LoVo (cell line): ENCODE data around the gene ECD.
"Not testable (repeated sequence)": the region's sequence is repeated elsewhere in the genome, so short reads cannot be mapped to it uniquely, and the experiment has no call there.

Experiments used
- DNase-seq: peaks from one replicate; pipeline ENCODE4 v3.0.0-alpha.2; 2016; ENCODE audit warnings: low spot score

The ECD gene

GRCh38 chr10:73159038-73159648, 8.7 kb downstream of the ECD start:
- DNase-seq: peak; percentile 33

GRCh38 chr10:73156054-73156453, 11.8 kb downstream of the ECD start:
- DNase-seq: no peak

- no peak for DNase-seq
Observed at GRCh38 chr10:73152009-73152408, 15.8 kb downstream of the ECD start.

GRCh38 chr10:73150633-73151413, 17.0 kb downstream of the ECD start:
- not testable (repeated sequence) for DNase-seq

- DNase-seq: no peak
Observed at GRCh38 chr10:73141603-73142002, 26.2 kb downstream of the ECD start.

- DNase-seq: no peak
Observed at GRCh38 chr10:73139251-73139650, 28.6 kb downstream of the ECD start.

- DNase-seq: no peak
Observed at GRCh38 chr10:73136627-73137026, 31.2 kb downstream of the ECD start.

- no peak for DNase-seq
Observed at GRCh38 chr10:73134727-73135126, 33.1 kb downstream of the ECD start.

GRCh38 chr10:73131913-73132686, 35.7 kb downstream of the ECD start:
- DNase-seq: no peak

- no peak for DNase-seq
Observed at GRCh38 chr10:73131301-73131700, 36.5 kb downstream of the ECD start.

GRCh38 chr10:73126343-73126742, 41.5 kb downstream of the ECD start:
- no peak for DNase-seq

GRCh38 chr10:73119952-73120351, 47.9 kb downstream of the ECD start:
- DNase-seq: no peak

- DNase-seq: no peak
Observed at GRCh38 chr10:73119457-73119856, 48.4 kb downstream of the ECD start.

- peak; percentile 19 for DNase-seq
Observed at GRCh38 chr10:73117976-73118743, 49.6 kb downstream of the ECD start.

- DNase-seq: no peak
Observed at GRCh38 chr10:73116017-73116416, 51.8 kb downstream of the ECD start.

GRCh38 chr10:73113551-73113950, 54.3 kb downstream of the ECD start:
- no peak for DNase-seq

GRCh38 chr10:73112032-73112431, 55.8 kb downstream of the ECD start:
- DNase-seq: not testable (repeated sequence)

GRCh38 chr10:73110345-73110849, 57.4 kb downstream of the ECD start, which contains the start of gene NUDT13:
NUDT13 (plus strand) TSS chr10:73110455; CDS start chr10:73114366, 3,911 bp downstream.
- peak; percentile 50 for DNase-seq

- DNase-seq: not testable (repeated sequence)
Observed at GRCh38 chr10:73109248-73109652, 58.6 kb downstream of the ECD start.

- no peak for DNase-seq
Observed at GRCh38 chr10:73106301-73106700, 61.5 kb downstream of the ECD start.

GRCh38 chr10:73099141-73099540, 68.7 kb downstream of the ECD start:
- no peak for DNase-seq

- DNase-seq: no peak
Observed at GRCh38 chr10:73097305-73097670, 70.5 kb downstream of the ECD start.
